Stimulated activated CD8-positive, alpha-beta memory T cell treated with anti-CD3 and anti-CD28 coated beads, Interleukin-12 subunit alpha, Interleukin-12 subunit beta, amount 100 ng/mL, for 24 hours (primary cell): Measurements from ENCODE around the gene MRM1.
"Not testable (repeated sequence)": the region's sequence is repeated elsewhere in the genome, so short reads cannot be mapped to it uniquely, and the experiment has no call there.

ENCODE experiments used
- DNase-seq: peaks from one replicate; pipeline ENCODE4 v3.0.0-alpha.2; 2020; ENCODE audit errors: extremely low read depth

MRM1 gene

DNA sequence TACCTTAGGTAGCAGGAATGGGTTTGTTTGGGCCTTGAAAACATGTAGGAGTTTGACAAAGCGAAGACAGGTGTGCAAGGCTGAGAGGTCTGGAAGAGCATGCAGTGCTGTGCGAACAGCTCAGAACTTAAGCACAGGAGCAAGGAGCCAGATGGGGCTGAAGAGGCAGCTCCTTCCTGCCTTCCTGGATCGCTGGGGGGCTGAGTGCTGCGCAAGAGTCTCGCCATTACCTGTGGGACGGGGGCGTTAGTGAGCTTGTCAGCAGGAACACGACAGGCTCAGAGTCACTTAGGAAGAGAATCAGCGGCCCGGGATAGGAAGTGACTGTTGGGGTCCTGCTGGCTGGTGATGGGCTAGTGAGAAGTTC, 464 bp upstream of the MRM1 start:
- DNase-seq, result no peak

- no peak for DNase-seq
Observed at GRCh38 chr17:36602030-36602748, 806 bp downstream of the MRM1 start.

DNA sequence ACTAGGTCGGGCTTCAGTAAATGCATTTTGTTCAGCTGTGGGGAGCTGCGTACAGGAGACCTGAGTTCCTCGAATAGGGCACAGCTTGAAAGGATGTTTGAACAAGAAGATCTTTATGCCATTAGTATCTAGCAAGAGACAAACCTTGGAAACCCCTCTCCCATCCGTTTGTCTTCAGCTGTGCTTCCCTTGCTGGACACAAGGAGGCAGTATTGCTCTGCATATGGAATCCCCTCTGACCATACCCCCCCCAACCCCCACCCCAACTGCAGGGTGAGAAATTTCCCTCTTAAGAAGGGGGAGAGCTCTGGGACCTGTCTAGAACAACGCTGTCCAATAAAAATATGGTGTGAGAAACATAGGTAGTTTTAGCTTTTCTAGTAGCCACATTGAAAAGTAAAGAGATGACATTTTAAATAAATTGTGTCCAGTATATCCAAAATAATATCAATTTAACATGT, 1.6 kb downstream of the MRM1 start:
- peak; percentile 51 for DNase-seq

GRCh38 chr17:36605028-36605427, 3.6 kb downstream of the MRM1 start:
- not testable (repeated sequence) for DNase-seq

DNA sequence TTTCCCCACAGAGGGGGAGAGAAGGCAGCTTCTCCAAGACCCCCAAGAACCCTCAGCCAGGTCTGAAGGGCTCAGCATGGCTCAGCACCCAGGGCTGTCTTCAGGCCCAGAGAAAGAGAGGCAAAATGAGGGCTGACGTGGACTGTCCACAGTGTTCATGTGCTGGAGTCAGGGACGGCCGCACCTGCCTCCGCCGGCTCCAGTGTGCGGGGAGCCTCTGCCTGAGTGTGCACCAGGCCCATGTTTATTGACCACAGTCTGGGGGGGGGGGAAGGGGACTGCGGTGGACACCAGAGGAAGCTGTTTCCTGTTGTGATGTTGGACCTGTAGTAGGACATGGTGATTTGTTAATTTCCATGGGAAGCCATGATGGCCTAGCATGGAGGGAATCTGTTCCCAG, 6.9 kb downstream of the MRM1 start:
- DNase-seq, result no peak

GRCh38 chr17:36608794-36609497, 7.6 kb downstream of the MRM1 start:
- DNase-seq, result no peak

GRCh38 chr17:36609498-36609862, 8.1 kb downstream of the MRM1 start:
- DNase-seq, result no peak

- DNase-seq, result no peak
Observed at GRCh38 chr17:36610474-36610873, 9.1 kb downstream of the MRM1 start.

DNA sequence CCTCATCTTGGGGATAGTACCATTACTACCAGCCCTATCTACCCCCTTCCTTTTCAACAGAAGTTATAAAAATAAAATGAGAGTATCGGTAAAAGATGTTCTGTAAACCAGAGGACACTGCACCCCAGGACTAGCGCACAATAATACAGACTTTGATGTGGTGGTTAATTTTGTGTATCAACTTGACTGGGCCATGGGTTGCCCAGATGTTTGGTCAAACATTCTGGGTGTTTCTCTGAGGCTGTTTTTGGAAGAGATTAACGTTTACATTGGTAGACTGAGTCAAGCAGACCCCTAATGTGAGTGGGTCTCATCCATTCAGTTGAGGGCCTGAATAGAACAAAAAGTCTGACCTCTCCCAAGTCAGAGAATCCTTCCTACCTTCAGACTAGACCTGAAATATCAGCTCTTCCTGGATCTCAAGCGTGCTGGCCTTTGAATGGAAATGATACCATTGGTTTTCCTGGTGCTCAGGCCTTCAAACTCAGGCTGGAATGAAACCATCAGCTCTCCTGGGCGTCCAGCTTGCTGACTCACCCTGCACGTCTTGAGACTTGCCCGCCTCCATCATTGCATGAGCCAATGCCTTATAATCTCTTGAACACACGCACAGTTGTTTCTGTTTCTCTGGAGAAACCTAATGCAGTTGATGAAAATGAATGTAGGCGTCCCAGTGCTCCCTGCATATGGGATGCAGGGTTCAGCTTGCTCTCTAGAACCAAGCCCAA, 10.1 kb downstream of the MRM1 start:
- no peak for DNase-seq

DNA sequence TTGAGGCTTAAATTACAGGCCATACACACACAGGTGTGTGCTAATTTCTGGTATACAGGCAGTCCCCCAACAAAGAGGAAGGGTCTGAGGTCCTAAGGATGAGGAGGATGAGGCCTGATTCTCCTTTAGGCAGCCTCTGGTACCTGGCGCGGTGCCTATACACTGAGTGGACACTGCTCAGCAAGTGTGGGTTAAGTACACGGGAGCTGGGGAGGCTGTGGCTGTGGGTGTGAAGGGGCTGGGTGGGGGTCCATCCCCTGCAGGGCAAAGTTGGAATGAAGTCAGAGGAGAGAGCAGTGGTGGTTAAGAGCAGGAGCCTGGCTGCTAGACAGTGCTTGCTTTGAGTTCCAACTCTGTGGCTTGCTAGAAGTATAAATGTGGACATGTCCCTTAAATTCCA, 10.9 kb downstream of the MRM1 start:
- no peak for DNase-seq

GRCh38 chr17:36613155-36613554, 11.8 kb downstream of the MRM1 start:
- no peak for DNase-seq

DNA sequence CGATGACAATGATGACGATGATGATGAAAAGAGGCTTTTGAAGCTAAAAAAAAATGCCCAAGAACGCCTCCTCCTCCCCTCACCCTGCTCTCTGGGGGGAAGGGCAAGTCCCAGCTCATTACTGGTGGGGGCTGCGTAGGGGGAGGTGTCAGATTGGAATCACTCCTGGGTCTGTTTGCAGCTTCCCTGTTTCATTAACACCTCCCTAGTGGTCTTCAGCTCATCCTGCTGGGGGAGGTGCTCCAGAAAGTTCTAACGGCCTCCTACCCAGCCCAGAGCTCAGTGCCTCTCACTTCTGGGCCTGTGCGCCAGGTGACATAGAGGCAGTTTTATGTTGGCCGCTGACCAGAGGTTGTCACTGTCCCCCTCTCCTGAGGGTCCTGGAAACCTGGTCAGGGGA, 12.7 kb downstream of the MRM1 start:
- no peak for DNase-seq

DNA sequence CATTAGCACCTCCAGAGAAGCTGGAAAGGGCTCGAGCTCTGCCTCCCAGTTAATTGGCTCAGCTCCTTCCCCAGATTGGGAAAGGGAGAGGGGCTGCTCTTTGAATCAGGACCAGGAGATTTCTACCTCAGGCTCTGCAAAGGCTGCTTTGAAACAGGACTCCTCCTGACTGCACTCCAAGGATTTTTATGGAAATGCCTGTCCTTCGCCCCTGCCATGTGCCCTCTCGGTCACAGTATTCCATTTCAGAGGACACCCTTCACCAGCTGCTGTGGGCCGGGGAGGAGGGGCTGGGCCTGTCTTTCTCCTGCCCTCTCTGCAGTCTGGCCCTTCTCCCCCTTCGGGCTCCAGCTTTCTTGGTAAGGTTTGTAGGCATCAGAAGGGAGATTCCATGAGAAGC, 13.6 kb downstream of the MRM1 start:
- DNase-seq, result no peak

- no peak for DNase-seq
Observed at GRCh38 chr17:36616061-36617029, 15.0 kb downstream of the MRM1 start.

- no peak for DNase-seq
Observed at GRCh38 chr17:36617773-36618172, 16.4 kb downstream of the MRM1 start.

GRCh38 chr17:36623281-36623680, 21.9 kb downstream of the MRM1 start:
- no peak for DNase-seq

- no peak for DNase-seq
Observed at GRCh38 chr17:36625188-36625587, 23.8 kb downstream of the MRM1 start.

DNA sequence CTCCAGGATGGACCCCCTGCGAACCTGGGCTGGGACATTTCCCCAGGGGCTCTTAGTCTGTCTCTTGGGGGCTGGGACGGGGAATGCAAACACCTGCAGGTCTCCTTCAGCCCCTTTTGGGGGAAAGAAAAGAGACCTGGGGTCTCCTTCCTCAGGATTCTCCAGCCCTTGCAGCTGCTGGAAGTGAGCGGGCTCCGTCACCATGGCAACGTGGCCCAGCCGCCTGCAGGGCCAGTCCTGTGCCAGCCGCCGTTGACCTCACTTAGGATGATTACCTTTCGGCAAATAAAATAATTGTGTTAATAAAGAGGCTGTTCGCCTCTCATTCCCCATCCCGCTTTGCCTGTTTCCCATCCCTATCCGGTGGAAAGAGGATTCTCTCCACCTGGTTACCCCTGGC, 25.7 kb downstream of the MRM1 start:
- no peak for DNase-seq

DNA sequence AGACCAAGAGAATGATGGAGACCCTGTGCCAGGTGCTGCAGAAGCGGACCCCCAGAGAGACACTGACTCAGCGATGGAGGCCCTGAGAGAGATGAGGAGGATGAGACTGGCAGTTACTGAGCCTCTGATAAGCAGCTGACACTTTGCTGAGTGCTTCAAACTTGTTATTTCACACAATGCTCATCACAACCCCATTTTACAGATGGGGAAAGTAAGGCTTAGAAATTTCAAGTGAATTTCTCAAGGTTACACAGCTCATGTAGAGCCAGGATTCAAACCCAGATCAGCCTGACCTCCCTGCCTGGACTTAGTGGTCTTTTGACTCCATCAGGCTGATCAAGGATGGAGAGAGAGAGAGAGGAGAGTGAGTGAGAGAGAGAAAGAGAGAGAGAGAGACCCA, 27.2 kb downstream of the MRM1 start:
- no peak for DNase-seq

DNA sequence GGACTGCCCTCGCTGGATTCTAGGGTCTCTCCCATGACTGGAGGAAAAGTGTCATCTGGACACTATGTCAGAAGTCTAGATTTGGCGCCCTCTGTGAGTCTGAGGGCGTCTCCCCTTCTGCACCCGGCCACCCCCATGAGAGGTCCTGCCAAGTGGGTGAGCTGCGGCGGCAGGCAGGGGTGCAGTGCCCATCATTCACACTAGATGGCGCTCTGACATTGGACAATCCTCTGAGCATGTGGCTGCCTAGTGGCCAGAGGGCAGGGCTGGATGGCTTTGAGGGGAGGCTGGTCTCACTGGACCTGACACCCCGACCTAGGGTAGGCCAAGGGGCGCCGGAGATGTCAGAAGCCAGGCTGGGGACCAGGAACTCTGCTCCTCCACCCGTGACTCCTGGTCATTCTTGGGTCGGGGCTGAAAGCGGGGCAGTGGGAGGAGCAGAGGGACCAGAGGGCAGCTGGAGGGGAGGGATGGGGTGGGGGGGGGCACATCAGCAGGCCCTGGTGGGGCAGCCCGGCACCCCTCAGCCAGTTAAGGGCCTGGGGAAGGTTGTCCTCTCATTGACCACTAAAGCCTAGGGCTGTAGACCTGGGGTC, 28.0 kb downstream of the MRM1 start:
- peak; percentile 35 for DNase-seq

DNA sequence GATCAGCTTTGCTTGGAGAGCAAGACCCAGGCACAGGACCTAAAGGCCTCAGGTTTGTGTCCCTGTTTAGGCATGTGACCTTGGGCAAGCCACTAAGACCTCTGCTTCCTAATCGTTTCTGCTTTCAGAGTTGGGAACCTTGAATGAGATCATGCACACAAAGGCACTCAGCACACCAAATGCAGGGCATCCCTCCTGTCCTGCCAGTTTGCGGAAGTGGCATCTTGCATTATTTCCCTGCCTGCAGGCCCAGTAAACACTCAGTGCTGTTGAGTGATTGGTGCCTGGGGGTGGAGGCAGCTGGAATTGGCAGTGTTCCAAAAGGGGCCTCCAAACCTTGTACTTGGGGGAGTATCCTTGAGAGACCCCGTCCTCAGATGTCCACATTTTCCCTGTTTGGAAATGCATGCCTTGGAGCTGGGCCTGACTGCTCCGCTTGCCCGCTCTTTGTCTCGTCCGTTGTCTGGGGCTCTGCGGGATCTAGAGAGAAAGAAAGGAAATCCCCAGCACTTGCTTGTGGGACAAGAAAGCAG, 28.7 kb downstream of the MRM1 start:
- no peak for DNase-seq
